MCF 10A (cell line): ENCODE data around the gene SIX5. TPM values are rescaled to one million over a fixed set of nuclear protein-coding genes. Genes with fewer than 3 reads are reported as not detected.

Source experiments
- BruUV-seq: library from RNA; stranded (reverse); fragments of 400-500 nt; replicated peaks from 2 replicates; lab custom pipeline; 2021; lab: Mats Ljungman, UMichigan
- CTCF ChIA-PET: fragments of 300-600 bp; sonication (Branson Sonifier 250); formaldehyde crosslinking; extraction: SDS; loops from one replicate; lab custom pipeline; 2021; ENCODE audit warnings: antibody characterized with exemption, inconsistent platforms; lab: Yijun Ruan, JAX
- POLR2A ChIA-PET: fragments of 300-600, 350-650 bp; sonication (Branson Sonifier 250); formaldehyde crosslinking; extraction: SDS; loops from one replicate; lab custom pipeline; 2020; ENCODE audit warnings: antibody characterized with exemption, inconsistent platforms; lab: Yijun Ruan, JAX
- DNase-seq: peaks from one replicate; pipeline ENCODE4 v3.0.0-alpha.2; 2018; ENCODE audit not compliant: unreplicated experiment
- H3K27ac Mint-ChIP-seq: one replicate; pipeline ENCODE4 v1.8.0; 2022; ENCODE audit warnings: mild to moderate bottlenecking, low read depth, mixed read lengths; ENCODE audit not compliant: unreplicated experiment
- H3K27me3 Mint-ChIP-seq: one replicate; pipeline ENCODE4 v1.8.0; 2022; ENCODE audit warnings: mixed read lengths; ENCODE audit not compliant: insufficient read depth, unreplicated experiment
- H3K36me3 Mint-ChIP-seq: one replicate; pipeline ENCODE4 v1.8.0; 2022; ENCODE audit warnings: mild to moderate bottlenecking, moderate library complexity, mixed read lengths; ENCODE audit not compliant: insufficient read depth, unreplicated experiment
- H3K4me1 Mint-ChIP-seq: one replicate; pipeline ENCODE4 v1.8.0; 2022; ENCODE audit warnings: mixed read lengths; ENCODE audit not compliant: insufficient read depth, unreplicated experiment
- H3K4me3 Mint-ChIP-seq: one replicate; pipeline ENCODE4 v1.8.0; 2022; ENCODE audit warnings: mild to moderate bottlenecking, moderate library complexity, mixed read lengths; ENCODE audit not compliant: unreplicated experiment
- H3K9me3 Mint-ChIP-seq: one replicate; pipeline ENCODE4 v1.8.0; 2022; ENCODE audit warnings: mixed read lengths; ENCODE audit not compliant: unreplicated experiment
- CTCF ChIP-seq: fragments of 200-600 bp; IDR thresholded peaks from one replicate; pipeline ENCODE4 v1.8.0; 2022; ENCODE audit warnings: antibody characterized with exemption, mild to moderate bottlenecking; ENCODE audit not compliant: unreplicated experiment
- intact Hi-C: fragments of 100-400 bp; cut with micrococcal nuclease; formaldehyde crosslinking; loops from 2 replicates; pipeline ENCODE4 v1.14.1; 2022
- total RNA-seq: library from RNA; stranded (reverse); gene quantifications from 2 replicates; pipeline ENCODE4 v1.2.3, GENCODE V29; 2022

Gene SIX5
- total RNA-seq, 1 experiment from 2014 or later, result 19.6 TPM

GRCh38 chr19:45739498-45740439 lies 29.3 kb downstream of the SIX5 start:
- intact Hi-C loops, result no loop called here
- DNase-seq, result no peak
- no TSS peak for BruUV-seq
- Mint-ChIP-seq H3K4me1 (no peaks in the 10 kb centered on the region), H3K36me3 (peaks cover 6% of the 10 kb centered on the region), H3K27ac (no peak overlapping the region), H3K4me3 (no peak overlapping the region), H3K9me3 (no peaks in the 10 kb centered on the region), H3K27me3 (no peaks in the 10 kb centered on the region)
- TF ChIP-seq CTCF, result no peak
- POLR2A ChIA-PET, result interaction anchor here (0.6 to 1.2 kb wide), 4 partner anchors 9 to 30 kb away, joined by 3 read pairs; partner anchors contain the start of genes FBXO46 and SIX5
- CTCF ChIA-PET, result interaction anchor here (0.6 to 0.7 kb wide), 3 partner anchors 9 to 47 kb away, joined by 3 read pairs; partner anchors contain the start of gene QPCTL

GRCh38 chr19:45733160-45733810 lies 35.8 kb downstream of the SIX5 start, which contains the start of gene MEIOSIN:
Gene MEIOSIN (plus strand): TSS chr19:45733439. CDS start chr19:45735377, 1,938 bp downstream.
- no peaks in the 10 kb centered on the region for H3K9me3 Mint-ChIP-seq
- no TSS peak for BruUV-seq
- no peak for DNase-seq
- H3K36me3 Mint-ChIP-seq, result peaks cover 12% of the 10 kb centered on the region
- intact Hi-C loops, result no loop called here
- TF ChIP-seq CTCF, result no peak
- no peak within 1 kb of the TSS for H3K27ac Mint-ChIP-seq
- H3K27me3 Mint-ChIP-seq, result no peaks in the 10 kb centered on the region
- ChIA-PET POLR2A (interaction anchor here (0.8 to 1.4 kb wide), 4 partner anchors 16 to 37 kb away, joined by 3 to 5 read pairs (median 4); no protein-coding TSS in a partner anchor), CTCF (no interaction called here)
- no peak within 1 kb of the TSS for H3K4me3 Mint-ChIP-seq
- H3K4me1 Mint-ChIP-seq, result peaks cover 8% of the 10 kb centered on the region

- no peak for TF ChIP-seq CTCF
- intact Hi-C loops, result no loop called here
- DNase-seq, result peak; percentile 99
- peaks cover 16% of the 10 kb centered on the region for H3K36me3 Mint-ChIP-seq
- peak within 1 kb of the TSS; percentile 82 for H3K27ac Mint-ChIP-seq
- peak within 1 kb of the TSS; percentile 99 for H3K4me3 Mint-ChIP-seq
- POLR2A ChIA-PET, result interaction anchor here (0.6 to 3.6 kb wide), 21 partner anchors 9 to 275 kb away, joined by 3 to 89 read pairs (median 3); partner anchors contain the start of genes CCDC61, DMPK, QPCTL and SIX5
- peaks cover 13% of the 10 kb centered on the region for H3K4me1 Mint-ChIP-seq
- H3K27me3 Mint-ChIP-seq, result no peaks in the 10 kb centered on the region
- CTCF ChIA-PET, result interaction anchor here (0.5 to 2.8 kb wide), 9 partner anchors 13 to 1541 kb away, joined by 3 to 12 read pairs (median 4); partner anchors contain the start of genes IRF2BP1 and SIX5
- H3K9me3 Mint-ChIP-seq, result no peaks in the 10 kb centered on the region
- no TSS peak for BruUV-seq
Measured at GRCh38 chr19:45730368-45731288, 38.4 kb downstream of the SIX5 start, which contains the start of gene FBXO46. Gene FBXO46 (minus strand): TSS chr19:45730896. CDS start chr19:45713495, 17,401 bp downstream.
